HG03460 (cell line): ENCODE results near the gene TST.

ENCODE experiments used
- ATAC-seq: cut with Tn5 transposase; IDR thresholded peaks from one replicate; pipeline ENCODE4 v1.9.1; 2021; ENCODE audit not compliant: unreplicated experiment

Gene TST

GRCh38 chr22:37054056-37054395 is 34.8 kb upstream of the TST start:
- ATAC-seq = no peak

GRCh38 chr22:37053310-37054055 is 34.2 kb upstream of the TST start:
- no peak for ATAC-seq

GRCh38 chr22:37052386-37053309 is 33.4 kb upstream of the TST start:
- ATAC-seq = no peak

- peak; percentile 74 for ATAC-seq
Measured at GRCh38 chr22:37051391-37052385, 32.4 kb upstream of the TST start, which contains the start of gene KCTD17. TSS of gene KCTD17 (plus strand) at chr22:37051742. CDS start at chr22:37051761, 19 bp downstream.

GRCh38 chr22:37050913-37051312 is 31.7 kb upstream of the TST start:
- no peak for ATAC-seq

- ATAC-seq = no peak
Measured at GRCh38 chr22:37049224-37049623, 30.0 kb upstream of the TST start.

- ATAC-seq = no peak
Measured at GRCh38 chr22:37048133-37048532, 28.9 kb upstream of the TST start.

GRCh38 chr22:37047006-37047405 is 27.8 kb upstream of the TST start:
- no peak for ATAC-seq

GRCh38 chr22:37046589-37046988 is 27.3 kb upstream of the TST start:
- ATAC-seq = no peak

GRCh38 chr22:37045958-37046357 is 26.7 kb upstream of the TST start:
- no peak for ATAC-seq

GRCh38 chr22:37044634-37045625 is 25.7 kb upstream of the TST start:
- no peak for ATAC-seq

- no peak for ATAC-seq
Measured at GRCh38 chr22:37043828-37044538, 24.7 kb upstream of the TST start.

- ATAC-seq = no peak
Measured at GRCh38 chr22:37043209-37043827, 24.1 kb upstream of the TST start.

- ATAC-seq = no peak
Measured at GRCh38 chr22:37039466-37039865, 20.2 kb upstream of the TST start.

- ATAC-seq = no peak
Measured at GRCh38 chr22:37037669-37038068, 18.4 kb upstream of the TST start.

GRCh38 chr22:37036655-37037377 is 17.6 kb upstream of the TST start:
- ATAC-seq = no peak

- no peak for ATAC-seq
Measured at GRCh38 chr22:37033605-37034430, 14.6 kb upstream of the TST start.
